Activated effector memory CD4-positive, alpha-beta T cell treated with Interleukin-2 at 50 U/mL for 16 hours (primary cell): ENCODE measurements around the gene CDK15.

Source experiments
- DNase-seq: peaks from one replicate; pipeline ENCODE4 v3.0.0-alpha.2; 2020

The CDK15 gene

DNA sequence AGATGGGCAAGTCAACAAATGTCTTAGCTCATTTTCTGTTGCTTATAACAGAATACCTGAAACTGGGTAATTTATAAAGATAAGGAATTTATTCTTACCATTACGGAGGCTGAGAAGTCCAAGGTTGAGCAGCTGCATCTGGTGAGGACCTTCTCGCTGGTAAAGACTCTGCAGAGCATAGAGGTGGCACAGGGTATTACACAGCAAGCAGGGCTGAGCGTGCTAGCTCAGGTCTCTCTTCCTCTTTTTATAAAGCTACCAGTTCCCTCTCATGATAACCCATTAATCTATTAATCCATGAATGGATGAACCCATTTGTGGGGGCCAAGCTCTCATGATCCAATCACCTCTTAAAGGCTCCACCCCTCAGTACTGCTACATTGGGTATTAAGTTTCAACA, 109.1 kb downstream of the CDK15 start:
- no peak for DNase-seq

DNA sequence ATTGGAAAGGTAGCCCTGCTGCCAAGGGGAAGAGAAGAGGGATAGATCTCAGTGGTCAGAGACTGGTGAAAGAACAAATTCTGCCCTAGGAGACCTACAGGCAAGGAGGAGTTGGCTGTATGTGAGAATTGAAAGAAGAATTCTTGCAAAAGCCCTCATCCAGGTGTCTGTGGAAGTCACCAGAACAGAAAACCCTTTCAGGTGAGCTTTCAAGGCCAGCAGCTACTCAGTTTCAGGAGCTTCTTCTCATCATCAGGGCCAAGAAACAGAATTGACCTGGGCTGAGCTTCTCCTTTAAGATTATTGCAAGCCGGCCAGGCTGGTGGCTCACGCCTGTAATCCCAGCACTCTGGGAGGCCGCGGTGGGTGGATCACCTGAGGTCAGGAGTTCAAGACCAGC, 110.2 kb downstream of the CDK15 start:
- DNase-seq: no peak

GRCh38 chr2:201918616-201919307, 112.4 kb downstream of the CDK15 start:
- DNase-seq: no peak

DNA sequence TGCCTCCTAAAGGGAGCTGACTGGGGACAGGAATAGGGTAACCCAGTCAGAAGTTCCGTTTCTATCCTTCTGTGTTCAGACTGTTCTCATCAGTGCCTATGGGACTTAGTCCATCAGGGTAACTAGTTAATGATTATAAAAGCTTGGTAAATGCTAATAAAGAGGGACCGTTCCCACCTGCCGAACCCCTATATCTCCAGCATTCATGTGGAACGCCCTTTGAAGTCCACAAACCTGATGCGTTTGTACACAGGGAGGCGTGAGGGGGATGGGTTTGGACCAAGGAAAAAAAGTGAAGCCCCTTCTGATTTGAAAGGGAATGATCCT, 112.9 kb downstream of the CDK15 start:
- DNase-seq: no peak

DNA sequence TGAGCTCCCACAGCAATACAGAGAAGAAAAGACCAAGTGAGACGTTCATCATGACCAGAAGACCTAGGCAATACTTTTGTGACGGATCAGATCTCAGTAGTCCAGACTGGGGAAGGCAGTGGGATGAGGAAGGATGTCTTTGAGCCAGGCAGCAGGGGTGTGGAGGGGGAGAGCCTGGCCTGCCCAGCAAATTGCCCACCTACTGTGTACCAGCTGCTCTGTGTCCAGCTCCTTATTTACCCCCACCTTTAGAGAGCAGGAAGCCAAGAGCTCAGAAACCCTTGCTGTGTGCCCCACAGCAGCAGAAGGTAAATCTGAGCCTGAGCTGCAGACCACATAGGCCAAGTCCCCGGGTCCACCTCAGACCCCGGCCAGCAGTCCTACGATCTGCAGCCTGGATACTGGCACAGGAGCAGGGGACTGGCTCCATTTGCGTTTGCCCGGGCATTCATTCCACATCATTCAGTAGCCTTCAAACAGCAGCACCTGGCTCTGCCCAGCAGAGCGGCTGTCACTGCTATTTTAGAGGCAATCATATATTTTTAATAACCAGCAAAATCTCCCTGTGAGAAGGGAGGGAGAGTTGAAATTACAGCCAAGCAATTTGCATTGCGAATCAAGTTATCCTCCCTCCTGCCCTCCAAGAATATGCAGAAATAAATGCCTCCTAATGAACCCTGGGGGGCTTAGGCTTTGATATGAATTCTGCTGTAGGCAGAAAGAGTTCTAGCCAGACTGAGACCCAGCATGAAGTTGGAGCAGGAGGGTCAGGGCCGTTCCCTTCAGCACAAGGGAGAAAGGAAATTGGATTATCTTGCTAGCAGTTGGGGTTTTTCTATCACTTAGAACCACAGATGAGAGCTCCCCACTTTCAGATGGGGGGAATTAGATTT, 117.3 kb downstream of the CDK15 start:
- DNase-seq: no peak

GRCh38 chr2:201924453-201924852, 118.1 kb downstream of the CDK15 start:
- DNase-seq: no peak

DNA sequence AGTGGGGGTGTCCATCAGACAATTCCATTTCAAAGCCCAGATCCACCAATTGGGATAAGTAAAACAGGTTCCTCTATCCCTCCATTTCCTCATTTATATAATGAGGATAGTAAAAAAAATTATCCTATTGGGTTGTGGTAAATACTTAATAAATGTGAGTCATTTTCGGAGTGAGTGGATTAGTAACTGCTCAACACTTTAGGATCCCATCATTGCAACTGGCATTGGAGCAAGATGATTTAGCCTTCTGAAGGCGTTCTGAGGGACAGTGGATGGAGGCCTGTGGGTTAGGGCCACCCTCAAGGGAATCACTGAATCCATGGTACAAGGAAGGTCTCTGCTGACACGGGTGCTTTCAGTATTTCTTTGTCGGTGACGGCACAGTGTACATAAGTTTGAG, 118.7 kb downstream of the CDK15 start:
- DNase-seq: no peak

GRCh38 chr2:201926067-201926466, 119.7 kb downstream of the CDK15 start:
- no peak for DNase-seq

DNA sequence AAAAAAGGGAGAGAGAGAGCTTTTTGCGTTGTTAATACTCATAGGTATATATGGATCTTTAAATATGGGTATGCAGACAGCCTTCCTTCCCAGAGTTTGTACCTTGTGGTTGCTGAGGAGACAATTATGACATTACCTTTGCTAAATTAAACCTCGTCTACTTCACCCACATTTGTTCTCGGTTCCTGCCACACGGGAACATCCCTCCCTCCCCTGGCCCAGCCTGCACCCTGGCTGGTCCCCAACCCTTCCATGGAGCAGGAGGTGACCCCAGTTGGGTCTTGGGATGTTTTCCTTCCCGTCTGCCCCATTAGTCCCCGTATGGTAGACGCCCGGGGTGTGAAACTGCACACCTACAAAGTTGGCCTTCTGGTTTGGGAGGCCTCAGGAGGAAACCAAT, 122.0 kb downstream of the CDK15 start:
- no peak for DNase-seq

DNA sequence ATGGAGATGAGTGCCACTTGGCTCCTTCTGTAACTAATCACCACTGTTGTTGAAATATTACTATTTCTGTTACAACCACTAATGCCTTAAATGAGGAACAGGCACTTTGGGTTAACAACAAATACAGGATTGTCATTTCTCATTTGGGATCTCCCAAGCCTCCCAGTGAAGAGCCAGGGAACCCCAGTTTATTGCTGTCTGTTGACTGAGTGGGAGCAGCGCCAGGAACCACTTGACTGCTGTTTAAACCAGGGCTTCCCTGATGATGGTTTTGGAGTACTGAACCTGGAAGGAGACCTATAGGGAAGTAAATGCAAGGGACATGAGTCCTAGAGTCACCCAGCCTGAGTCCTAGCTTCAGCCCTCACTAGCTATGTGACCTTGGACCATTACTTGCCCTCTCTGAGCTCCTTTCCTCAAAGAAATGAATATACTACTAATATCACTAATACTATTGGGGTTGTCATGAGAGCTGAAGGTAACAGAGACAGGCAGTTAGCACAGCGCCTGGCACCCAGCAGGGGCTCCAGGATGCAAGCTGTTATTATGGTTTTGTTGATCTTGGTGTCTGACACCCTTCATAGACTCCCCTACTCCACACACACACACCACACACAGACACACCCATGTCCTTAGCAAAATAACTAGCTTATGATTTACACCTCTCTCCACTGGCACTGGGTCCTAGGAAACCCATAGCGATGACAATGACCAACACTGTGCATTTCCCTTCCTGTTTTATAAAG, 123.1 kb downstream of the CDK15 start:
- DNase-seq: no peak

GRCh38 chr2:201930043-201930442, 123.7 kb downstream of the CDK15 start:
- DNase-seq: no peak

- no peak for DNase-seq
These were observed 124.5 kb downstream of the CDK15 start for GRCh38 chr2:201930831-201931230.

- DNase-seq: no peak
These were observed 125.1 kb downstream of the CDK15 start for GRCh38 chr2:201931475-201931874.

DNA sequence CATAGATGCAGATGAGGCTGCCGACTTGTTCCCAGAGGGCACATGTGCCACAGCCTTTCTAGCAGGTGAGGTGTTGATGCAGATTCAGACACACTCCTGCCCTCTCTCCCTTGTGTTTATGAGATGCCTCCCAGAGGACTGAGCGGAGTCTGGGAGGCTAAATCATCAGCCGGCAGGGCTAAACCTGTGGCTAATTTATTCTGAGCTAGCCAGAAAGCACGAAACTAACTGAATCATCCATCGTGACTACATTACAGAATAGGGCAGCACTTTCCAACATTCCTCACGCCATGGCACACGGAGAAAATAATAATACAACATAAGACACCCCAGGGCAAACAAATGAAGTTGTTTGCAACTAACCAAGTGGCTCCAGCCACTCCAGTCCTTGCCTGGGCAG, 125.6 kb downstream of the CDK15 start:
- no peak for DNase-seq

DNA sequence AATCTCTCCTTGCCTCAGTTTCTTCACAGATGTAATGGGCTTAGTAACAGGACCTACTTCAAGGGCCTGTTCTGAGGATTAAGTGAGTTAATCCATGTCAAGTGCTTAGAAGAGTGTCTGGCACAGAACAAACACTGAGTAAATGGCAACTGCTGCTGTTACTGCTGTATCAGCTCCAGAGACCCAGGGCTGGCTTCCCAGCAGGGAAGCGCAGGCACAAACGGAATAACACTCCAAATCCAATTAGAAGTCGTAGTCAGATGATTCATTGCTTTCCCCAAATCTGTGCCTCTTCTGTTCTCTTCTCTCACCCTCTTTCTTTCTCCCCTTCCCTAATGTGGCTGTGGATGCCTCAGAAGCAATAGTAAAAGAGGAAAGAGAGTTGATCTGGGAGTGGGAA, 126.2 kb downstream of the CDK15 start:
- no peak for DNase-seq

- no peak for DNase-seq
These were observed 127.5 kb downstream of the CDK15 start for GRCh38 chr2:201933792-201934237.

DNA sequence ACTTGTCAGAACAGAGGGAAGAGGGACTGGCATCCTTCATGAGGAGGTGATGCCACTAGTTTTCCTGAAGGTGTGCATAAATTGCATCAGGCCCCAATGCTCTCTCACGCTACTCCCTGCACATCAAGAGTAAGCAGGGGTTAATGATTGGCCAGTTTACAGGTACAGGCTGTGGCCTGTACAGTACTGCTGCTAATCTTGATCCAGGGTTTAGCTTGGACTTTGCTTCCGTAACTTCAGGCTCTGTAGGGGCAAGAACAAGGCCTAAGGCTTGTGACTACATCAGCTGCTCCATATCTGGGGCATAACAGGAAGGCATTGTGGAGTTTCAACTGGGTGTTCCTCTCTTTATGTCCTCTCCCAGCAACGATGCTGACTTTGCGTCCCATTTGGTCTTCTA, 130.5 kb downstream of the CDK15 start:
- DNase-seq: no peak

DNA sequence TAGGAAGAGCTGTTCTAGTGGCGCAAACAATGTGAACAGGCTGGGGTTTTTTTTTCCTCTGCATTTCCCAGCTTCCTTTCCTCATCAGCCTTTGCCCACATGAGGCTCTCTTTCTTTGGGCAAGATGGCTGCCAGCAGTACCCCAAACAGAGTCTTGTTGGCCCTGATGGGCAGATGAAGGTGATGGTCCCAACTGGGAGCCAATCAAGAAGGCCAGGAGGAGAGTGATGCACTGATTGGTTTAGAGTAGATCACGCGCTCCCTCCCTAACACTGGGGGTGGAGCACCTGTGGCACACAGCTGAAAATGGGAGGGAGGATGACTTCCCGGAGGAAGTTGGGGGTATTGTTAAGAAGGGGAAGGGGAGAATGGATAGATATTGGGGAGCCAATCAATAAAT, 131.0 kb downstream of the CDK15 start:
- DNase-seq: no peak

DNA sequence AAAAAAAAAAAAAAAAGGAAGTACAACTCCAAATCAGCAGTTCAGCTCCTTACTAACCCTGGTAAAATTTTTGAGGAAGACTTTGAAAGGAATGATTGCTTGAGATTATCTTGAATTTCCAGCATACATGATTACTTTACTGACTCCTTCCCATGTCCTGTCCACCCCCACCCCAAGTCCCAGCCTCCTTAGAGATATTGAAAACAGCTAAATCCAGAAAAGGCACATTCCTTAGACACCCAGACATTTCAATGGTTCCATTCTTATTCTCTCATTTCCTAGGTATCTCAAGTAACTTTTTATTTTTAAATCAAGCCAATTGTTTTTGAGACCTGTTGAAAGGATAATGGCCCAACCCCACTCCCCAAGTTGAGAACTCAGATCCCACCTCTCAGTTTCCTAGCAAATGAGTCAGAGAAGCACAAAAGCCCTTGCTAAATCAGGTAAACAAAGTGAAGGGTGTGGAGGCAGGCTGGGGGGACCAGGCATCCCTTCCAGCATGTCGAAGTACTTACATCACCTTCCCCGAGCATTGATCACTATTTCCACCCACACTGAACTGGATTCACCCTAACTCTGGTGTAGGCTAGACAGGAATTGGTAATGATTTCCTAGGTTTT, 131.9 kb downstream of the CDK15 start:
- no peak for DNase-seq

- DNase-seq: no peak
These were observed 132.4 kb downstream of the CDK15 start for GRCh38 chr2:201938781-201939180.

GRCh38 chr2:201939453-201939941, 133.2 kb downstream of the CDK15 start:
- DNase-seq: no peak

GRCh38 chr2:201942531-201942930, 136.2 kb downstream of the CDK15 start:
- DNase-seq: no peak
